KG1 (cell line): Measurements from ENCODE around the gene GAD1.

Experiments
- DNase-seq: peaks from one replicate; lab custom pipeline; 2025; lab: John Stamatoyannopoulos, UW

Gene GAD1

DNA sequence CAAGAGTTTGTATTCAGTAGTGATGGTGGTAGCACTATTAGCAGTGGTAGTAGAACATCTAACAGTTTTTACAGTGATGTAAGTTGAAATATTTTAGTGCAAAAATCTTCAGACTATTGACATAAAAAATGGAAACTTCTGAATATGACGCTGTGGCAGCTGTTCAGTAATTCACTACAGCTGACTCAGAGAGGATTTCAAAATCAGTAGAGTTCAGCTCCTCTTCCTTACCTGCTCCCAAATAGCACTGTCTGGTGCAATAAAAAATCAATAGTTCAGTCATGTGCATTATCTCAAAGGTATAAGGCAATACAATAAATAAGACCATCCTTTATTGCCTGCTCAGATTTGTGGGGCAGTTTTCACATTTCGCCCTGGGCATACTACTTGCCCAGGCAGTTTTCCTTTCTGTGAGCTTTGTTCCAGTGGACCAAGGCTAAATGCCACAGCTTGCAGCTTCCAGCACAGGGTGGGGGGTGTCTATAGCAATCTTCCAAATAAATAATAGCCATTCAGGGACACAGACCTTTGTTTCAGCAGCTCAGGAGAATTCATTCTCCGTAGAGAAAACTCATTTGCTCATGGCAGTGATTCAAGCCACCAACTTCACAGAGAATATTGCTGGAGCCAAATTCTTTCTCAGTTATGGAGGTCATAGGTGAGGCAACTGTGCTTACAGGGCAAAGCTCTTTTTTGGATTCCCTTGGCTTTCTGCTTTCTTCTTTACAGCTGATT lies 78.5 kb downstream of the GAD1 start:
- DNase-seq = no peak

DNA sequence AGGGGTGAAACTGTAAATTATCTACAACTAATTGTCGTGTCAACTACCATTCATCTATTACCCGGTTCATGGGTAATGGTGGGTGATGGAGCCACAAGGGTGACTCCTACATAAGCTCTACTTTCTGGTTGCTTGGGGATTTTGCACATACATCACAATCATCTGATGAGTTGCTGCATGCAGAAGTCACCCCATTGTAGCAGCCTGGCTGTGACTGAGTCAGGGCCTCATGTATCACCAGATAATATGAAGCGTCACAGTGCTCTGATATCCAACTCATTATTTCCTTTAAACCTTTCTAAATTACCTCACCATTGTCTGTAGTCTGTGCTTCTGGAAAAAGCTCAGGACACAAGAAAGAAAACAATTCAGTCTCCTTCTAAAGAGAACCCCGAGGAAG lies 79.9 kb downstream of the GAD1 start:
- DNase-seq = no peak

DNA sequence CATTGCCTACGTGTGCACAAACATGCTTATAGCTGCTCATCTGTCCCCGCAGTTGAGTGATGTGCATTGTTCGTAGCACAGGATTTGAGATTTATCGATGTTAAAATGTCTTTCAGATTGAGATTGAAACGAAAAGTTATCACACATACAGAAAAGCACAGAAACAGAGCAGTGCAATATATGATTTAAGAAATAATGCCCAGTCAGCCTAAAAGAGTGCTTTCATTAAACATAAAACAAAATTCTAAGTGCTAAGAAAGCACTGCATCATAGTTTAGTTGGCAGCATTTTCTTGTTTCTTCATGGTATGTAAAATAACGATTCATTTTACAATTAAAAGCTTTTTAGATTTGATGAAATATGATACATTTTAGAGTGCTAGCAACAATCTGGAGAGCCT lies 80.4 kb downstream of the GAD1 start:
- DNase-seq = no peak

DNA sequence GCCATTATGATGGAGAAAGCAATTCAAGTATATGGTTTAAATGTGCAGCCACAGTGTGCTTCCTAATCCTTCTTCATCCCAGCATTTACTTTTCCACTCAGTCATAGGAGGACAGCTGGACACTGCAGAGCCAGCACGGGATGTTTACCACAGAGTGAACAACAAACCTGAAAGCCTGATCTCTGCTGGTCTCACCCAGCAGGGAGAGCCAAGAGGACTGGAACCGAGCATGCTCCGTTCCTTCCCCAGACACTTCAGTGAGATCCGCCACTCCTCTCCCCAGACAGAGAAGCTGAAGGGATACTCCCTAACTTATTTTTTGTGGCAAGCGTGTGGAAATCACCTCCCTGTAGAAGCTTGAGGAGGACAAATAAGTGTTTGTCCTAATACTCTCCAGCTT lies 89.2 kb downstream of the GAD1 start:
- no peak for DNase-seq
